ENCODE data around the gene NEURL1B.

The NEURL1B gene

GRCh38 chr5:172620506-172620905 lies 20.6 kb upstream of the NEURL1B start:
- no peak overlapping the region for H3K4me3 ChIP-seq (ENCODE audit: low read length)
- no peak for TF ChIP-seq ZNF274 (IDR thresholded peaks at IDR 0.05; ENCODE audit: low read depth, low read length)

GRCh38 chr5:172622091-172623046 lies 18.7 kb upstream of the NEURL1B start:
- no peak overlapping the region for H3K4me3 ChIP-seq (ENCODE audit: low read length)
- TF ChIP-seq ZNF274 (IDR thresholded peaks at IDR 0.05; ENCODE audit: low read depth, low read length): no peak

GRCh38 chr5:172623313-172623980 lies 17.6 kb upstream of the NEURL1B start:
- H3K4me3 ChIP-seq (ENCODE audit: low read length): no peak overlapping the region
- no peak for TF ChIP-seq ZNF274 (IDR thresholded peaks at IDR 0.05; ENCODE audit: low read depth, low read length)

DNA sequence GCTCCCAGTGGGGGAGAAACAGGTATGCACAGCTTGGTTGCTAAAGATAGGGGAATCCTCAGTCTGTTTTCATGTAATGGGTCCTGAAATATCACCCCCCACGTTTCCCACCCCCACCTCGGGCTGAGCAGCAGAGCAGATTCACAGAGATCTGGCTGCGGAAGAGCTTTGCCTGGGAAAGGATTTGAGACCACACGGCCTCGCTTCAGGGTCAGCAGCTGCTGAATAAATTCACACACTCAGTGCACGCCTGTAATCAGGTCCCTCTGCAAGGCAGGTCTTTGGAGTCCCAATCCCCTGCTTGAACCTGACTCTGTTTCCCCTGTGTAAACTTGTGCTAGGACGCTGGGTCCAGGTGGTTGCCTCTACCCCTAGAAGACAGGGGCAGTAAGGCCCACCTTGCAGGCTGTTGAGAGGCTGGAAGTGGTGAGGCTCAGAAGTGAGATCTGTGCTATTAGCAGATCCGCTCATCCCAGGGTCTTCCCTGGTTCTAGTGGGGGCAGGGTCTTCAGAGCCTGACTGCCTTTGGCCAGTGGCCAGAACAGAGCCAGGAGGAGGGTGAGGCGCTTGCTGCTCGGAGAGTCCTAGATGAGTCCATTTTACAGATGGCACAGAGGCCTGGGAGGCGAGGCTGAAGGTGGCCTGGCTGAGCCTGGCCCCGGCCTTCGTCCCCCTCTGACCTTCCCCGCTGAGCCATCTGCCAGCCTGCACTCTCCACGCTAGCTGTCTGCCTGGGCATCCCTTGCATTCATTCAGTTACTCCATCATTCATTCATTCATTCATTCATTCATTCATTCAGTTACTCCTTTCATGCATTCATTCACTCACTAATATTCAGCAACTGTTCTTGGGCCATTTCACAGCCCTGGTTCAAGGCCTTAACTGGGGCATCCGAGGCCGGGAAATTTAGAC lies 16.7 kb upstream of the NEURL1B start:
- no peak overlapping the region for H3K4me3 ChIP-seq (ENCODE audit: low read length)
- no peak for TF ChIP-seq ZNF274 (IDR thresholded peaks at IDR 0.05; ENCODE audit: low read depth, low read length)

- TF ChIP-seq ZNF274 (IDR thresholded peaks at IDR 0.05; ENCODE audit: low read depth, low read length): no peak
- no peak overlapping the region for H3K4me3 ChIP-seq (ENCODE audit: low read length)
Observed at GRCh38 chr5:172624996-172625964, 15.8 kb upstream of the NEURL1B start.

DNA sequence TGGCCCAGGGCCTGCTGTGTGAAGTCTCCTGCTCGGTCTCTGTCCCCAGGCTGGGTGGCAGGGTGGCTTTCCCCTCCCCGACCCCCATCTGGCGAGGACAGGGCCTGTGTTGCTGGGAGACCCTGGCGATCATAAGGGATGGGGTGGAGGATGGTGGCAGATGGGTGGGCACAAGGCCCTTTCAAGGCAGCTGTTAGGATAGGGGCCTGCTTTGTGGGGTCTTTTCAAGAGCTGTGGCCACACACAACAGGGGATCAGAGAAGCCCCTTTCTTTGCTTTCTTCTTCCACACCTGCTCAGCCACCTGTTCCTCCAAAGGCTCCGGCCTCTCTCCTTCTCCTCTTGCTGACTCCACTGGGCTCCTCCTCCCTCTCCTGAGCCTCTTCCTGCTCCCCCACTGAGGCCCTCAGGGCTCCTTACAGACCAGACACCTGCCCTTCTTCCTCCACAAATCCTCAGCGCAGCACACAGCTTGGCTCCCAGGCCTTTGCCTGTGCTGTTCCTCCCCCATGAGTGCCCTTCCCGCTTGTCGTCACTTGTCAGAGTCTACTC lies 15.0 kb upstream of the NEURL1B start:
- no peak overlapping the region for H3K4me3 ChIP-seq (ENCODE audit: low read length)
- TF ChIP-seq ZNF274 (IDR thresholded peaks at IDR 0.05; ENCODE audit: low read depth, low read length): no peak

DNA sequence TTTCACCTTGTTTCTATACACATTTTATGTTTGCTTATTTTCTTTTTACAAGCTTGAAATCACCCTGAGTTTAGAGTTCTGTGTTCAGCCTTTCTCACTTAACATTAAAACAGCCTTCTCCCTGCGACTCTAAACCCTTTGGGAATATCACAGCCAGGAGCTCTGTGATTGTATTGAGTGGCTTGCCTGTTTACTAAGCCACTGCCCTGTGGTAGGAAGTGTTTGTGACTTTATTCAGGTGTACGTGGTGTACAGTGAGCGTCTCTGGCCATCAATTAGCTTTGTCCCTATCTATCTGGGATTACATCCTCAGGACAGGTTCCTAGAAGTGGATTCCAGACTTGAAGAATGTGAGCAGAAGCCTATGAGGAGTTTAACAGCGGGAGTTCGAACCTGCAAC lies 11.0 kb upstream of the NEURL1B start:
- no peak overlapping the region for H3K4me3 ChIP-seq (ENCODE audit: low read length)
- TF ChIP-seq ZNF274 (IDR thresholded peaks at IDR 0.05; ENCODE audit: low read depth, low read length): no peak

DNA sequence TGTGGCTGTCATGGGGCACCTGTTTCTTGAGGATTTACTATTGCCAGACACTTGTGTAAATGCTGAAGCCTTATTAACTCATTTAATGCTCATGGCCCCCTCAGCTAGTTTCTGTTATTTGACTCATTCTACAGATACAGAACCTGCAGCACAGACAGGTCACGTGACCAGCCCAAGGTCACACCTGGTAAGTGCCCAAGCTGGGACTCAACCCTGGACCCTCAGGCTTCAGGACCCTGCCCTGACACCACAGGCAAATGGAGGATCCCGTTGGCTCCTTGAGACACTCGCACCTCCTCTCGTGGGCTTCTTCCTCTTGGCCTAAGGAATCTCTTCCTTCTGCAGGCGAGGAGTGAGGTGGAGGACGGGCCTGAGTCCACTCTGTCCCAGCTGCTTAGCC lies 10.6 kb upstream of the NEURL1B start:
- TF ChIP-seq ZNF274 (IDR thresholded peaks at IDR 0.05; ENCODE audit: low read depth, low read length): no peak
- H3K4me3 ChIP-seq (ENCODE audit: low read length): no peak overlapping the region

GRCh38 chr5:172630986-172631385 lies 10.1 kb upstream of the NEURL1B start:
- no peak overlapping the region for H3K4me3 ChIP-seq (ENCODE audit: low read length)
- no peak for TF ChIP-seq ZNF274 (IDR thresholded peaks at IDR 0.05; ENCODE audit: low read depth, low read length)

DNA sequence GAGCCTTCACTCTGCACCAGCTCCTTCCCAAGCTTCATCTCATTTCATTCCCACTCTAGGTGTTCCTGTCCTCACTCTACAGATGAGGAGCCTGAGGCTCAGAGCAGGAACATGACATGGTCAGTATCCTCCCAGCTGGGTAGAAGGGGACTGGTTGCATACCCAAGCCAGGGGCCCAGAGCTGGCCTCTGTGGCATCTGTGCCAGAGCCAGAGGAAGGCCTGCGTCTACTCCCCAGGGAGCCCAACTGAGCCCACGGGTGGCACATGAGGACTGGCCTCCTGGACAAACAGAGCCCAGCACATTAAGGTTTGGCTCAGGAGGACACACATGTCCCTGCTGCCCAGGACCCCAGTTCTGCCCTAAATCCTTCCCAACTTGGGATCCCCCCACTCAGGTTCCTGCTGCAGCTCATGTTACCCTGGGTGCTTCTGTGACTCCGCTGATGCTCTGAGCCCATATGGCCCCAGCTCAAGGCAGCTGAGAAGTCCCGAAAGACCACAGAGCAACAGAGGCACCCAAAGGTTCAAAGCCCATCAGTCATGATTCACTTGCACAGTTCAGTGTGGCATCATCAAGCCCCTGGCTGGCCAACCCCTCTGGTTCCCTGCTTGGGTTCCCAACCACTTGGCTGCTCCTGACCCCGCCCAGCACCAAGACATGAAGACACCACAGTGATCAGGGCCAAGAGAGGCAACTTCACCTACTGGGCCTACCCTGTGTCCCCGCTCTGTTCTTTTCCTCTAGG lies 8.5 kb upstream of the NEURL1B start:
- TF ChIP-seq ZNF274 (IDR thresholded peaks at IDR 0.05; ENCODE audit: low read depth, low read length): no peak
- no peak overlapping the region for H3K4me3 ChIP-seq (ENCODE audit: low read length)

- no peak for TF ChIP-seq ZNF274 (IDR thresholded peaks at IDR 0.05; ENCODE audit: low read depth, low read length)
- no peak overlapping the region for H3K4me3 ChIP-seq (ENCODE audit: low read length)
Observed at GRCh38 chr5:172633403-172633970, 7.6 kb upstream of the NEURL1B start.
